Spleen (tissue), 11 donors: ENCODE measurements around the gene RTN4R. TPM values are rescaled to one million over a fixed set of nuclear protein-coding genes. Genes with fewer than 3 reads are reported as not detected.
"Not testable (repeated sequence)": the region's sequence is repeated elsewhere in the genome, so short reads cannot be mapped to it uniquely, and the experiment has no call there.

ENCODE experiments used
- DNase-seq: peaks from one replicate; pipeline ENCODE4 v3.0.0-alpha.2; 2020
- H3K27ac ChIP-seq, 8 donors: fragments of 200-600 bp; sonication (generic) in 7 of 8; 1 replicate in 4 of 8; 2 replicates in 4 of 8; pipeline versions ENCODE4 v1.5.0 to v1.8.0; 2016 to 2021; ENCODE audit warnings: inconsistent platforms in 4 of 8, mild to moderate bottlenecking in 4 of 8, moderate library complexity in 1 of 8
- H3K27me3 ChIP-seq, 7 donors: fragments of 200-600 bp; sonication (generic) in 6 of 7; replicated peaks in 1 of 7; 1 replicate in 4 of 7; 2 replicates in 3 of 7; pipeline versions ENCODE4 v1.5.0 to v1.8.0; 2016 to 2021; ENCODE audit warnings: inconsistent platforms in 3 of 7, mild to moderate bottlenecking in 1 of 7
- H3K36me3 ChIP-seq, 6 donors: fragments of 200-600 bp; sonication (generic) in 5 of 6; 1 replicate in 4 of 6; 2 replicates in 2 of 6; pipeline versions ENCODE4 v1.5.0 to v1.8.0; 2016 to 2021; ENCODE audit warnings: inconsistent platforms in 2 of 6
- H3K4me1 ChIP-seq, 6 donors: fragments of 200-600 bp; sonication (generic) in 5 of 6; 1 replicate in 3 of 6; 2 replicates in 3 of 6; pipeline versions ENCODE4 v1.5.0 to v1.8.0; 2016 to 2021; ENCODE audit warnings: inconsistent platforms in 3 of 6
- H3K4me3 ChIP-seq, 8 donors: fragments of 200-600 bp; sonication (generic) in 7 of 8; 1 replicate in 4 of 8; 2 replicates in 4 of 8; pipeline versions ENCODE4 v1.5.0 to v1.8.0; 2016 to 2021; ENCODE audit warnings: inconsistent platforms in 4 of 8, mild to moderate bottlenecking in 4 of 8, moderate library complexity in 2 of 8
- H3K9me3 ChIP-seq, 8 donors: fragments of 200-600 bp; sonication (generic) in 7 of 8; 1 replicate in 4 of 8; 2 replicates in 4 of 8; pipeline versions ENCODE4 v1.5.0 to v1.8.0; 2016 to 2021; ENCODE audit warnings: inconsistent platforms in 4 of 8
- CTCF ChIP-seq, 11 experiments: fragments of 200-600 bp in 7 of 11; fragments of 450-650 bp in 4 of 11; sonication (generic) in 4 of 11; IDR thresholded peaks in 8 of 11; conservative IDR thresholded peaks in 3 of 11; 1 replicate in 7 of 11; 2 replicates in 4 of 11; pipeline versions ENCODE4 v1.4.0 to v1.8.0; 2016 to 2021; ENCODE audit warnings: antibody characterized with exemption in 11 of 11, inconsistent platforms in 4 of 11, mild to moderate bottlenecking in 1 of 11
- POLR2A ChIP-seq, 3 donors: fragments of 450-650 bp; IDR thresholded peaks; one replicate each; pipeline ENCODE4 v1.5.1; 2017; ENCODE audit warnings: antibody characterized with exemption in 3 of 3, mild to moderate bottlenecking in 1 of 3
- POLR2AphosphoS5 ChIP-seq, 3 donors: sonication (generic); formaldehyde crosslinking; IDR thresholded peaks; one replicate each; pipeline ENCODE4 v1.5.1; 2017; ENCODE audit warnings: antibody characterized with exemption in 3 of 3
- WGBS, 5 donors: extraction: QIAGEN DNeasy Blood & Tissue Kit in 3 of 5; methylation state at CpG; one replicate each; pipeline versions ENCODE4 v1.1.5 to v1.1.7; 2013 to 2018; 5-methylcytosine and 5-hydroxymethylcytosine counted together
- intact Hi-C: fragments of 100-400 bp; cut with DNase I; formaldehyde crosslinking; loops from one replicate; pipeline ENCODE4 v1.15.0; 2023; ENCODE audit warnings: low total_unique reads
- polyA plus RNA-seq, 3 donors: library from polyadenylated mRNA; stranded (reverse); fragments of 200-250 nt; gene quantifications; one replicate each; pipeline ENCODE4 v1.2.1, GENCODE V29; 2013
- total RNA-seq, 7 donors: library from RNA; depleted of rRNA in 3 of 7; stranded (reverse); fragments of >200 nt in 3 of 7; fragmentation: NEBNext Ultra II Directional in 4 of 7; extraction: Animal tissue kit (Norgen Biotek cat#: 25700) in 4 of 7; gene quantifications; one replicate each; pipeline versions ENCODE4 v1.1.0 to v1.2.1, GENCODE V29; 2016 to 2021
- donor health status: healthy with polysubstance abuse.
- donor health status: DM: no; HTN: no; CAD: no; lungs with moderate emphysema.
- donor health status: DM: no; HTN: no; CAD: no.
- donor health status: Bipolar disorder and iron deficiency.
- donor health status: healthy.
- donor health status: DM: no; HTN: no; CAD: no.
- donor health status: DM: yes; HTN: yes; CAD: no.

The RTN4R gene
- total and polyA plus RNA-seq, 10 donors = 1.5 to 11.8 (median 6.1) TPM

GRCh38 chr22:20280866-20281265 is 12.7 kb upstream of the RTN4R start:
- Histone ChIP-seq H3K9me3 (no peaks in the 10 kb centered on the region), H3K36me3 (no peaks in the 10 kb centered on the region), H3K4me3 (no peak overlapping the region), H3K27me3 (no peaks in the 10 kb centered on the region), H3K27ac (no peak overlapping the region), H3K4me1 (no peaks in the 10 kb centered on the region)
- TF ChIP-seq CTCF (IDR thresholded peaks at IDR 0.05 in 8 of 11, conservative IDR thresholded peaks at IDR 0.05 in 3 of 11) (no peak), POLR2A (IDR thresholded peaks at IDR 0.05) (no peak), POLR2AphosphoS5 (IDR thresholded peaks at IDR 0.05) (no peak)
- 79 to 85% (median 80%) methylated on average over 6 to 12 of the region's 12 CpGs for WGBS, 5 donors
- DNase-seq = no peak
- intact Hi-C loops = no loop called here

- H3K36me3 ChIP-seq, H3K4me1 ChIP-seq, DNase-seq, H3K27ac ChIP-seq, H3K9me3 ChIP-seq, H3K4me3 ChIP-seq, H3K27me3 ChIP-seq, intact Hi-C loops: not testable (repeated sequence)
- WGBS, 5 donors = 80 to 90% (median 85%) methylated on average over 7 to 20 of the region's 21 CpGs
Observed at GRCh38 chr22:20280163-20280562, 12.0 kb upstream of the RTN4R start.

- H3K4me1 ChIP-seq = no peaks in the 10 kb centered on the region
- no peak overlapping the region for H3K4me3 ChIP-seq
- H3K27ac ChIP-seq = no peak overlapping the region
- H3K9me3 ChIP-seq = no peaks in the 10 kb centered on the region
- H3K27me3 ChIP-seq = no peaks in the 10 kb centered on the region
- H3K36me3 ChIP-seq = no peaks in the 10 kb centered on the region
- TF ChIP-seq CTCF (IDR thresholded peaks at IDR 0.05 in 8 of 11, conservative IDR thresholded peaks at IDR 0.05 in 3 of 11) = no peak
- no peak for TF ChIP-seq POLR2AphosphoS5 (IDR thresholded peaks at IDR 0.05)
- TF ChIP-seq POLR2A (IDR thresholded peaks at IDR 0.05) = no peak
- intact Hi-C loops = no loop called here
- WGBS, 5 donors = 61 to 74% (median 70%) methylated on average over 11 to 15 of the region's 15 CpGs
- no peak for DNase-seq
Observed at GRCh38 chr22:20279662-20280134, 11.6 kb upstream of the RTN4R start.

GRCh38 chr22:20278726-20279490 is 10.8 kb upstream of the RTN4R start:
- DNase-seq, H3K4me3 ChIP-seq, H3K36me3 ChIP-seq, H3K27me3 ChIP-seq, intact Hi-C loops, H3K4me1 ChIP-seq, H3K9me3 ChIP-seq, H3K27ac ChIP-seq: not testable (repeated sequence)
- 65 to 85% (median 81%) methylated on average over 2 to 22 of the region's 22 CpGs for WGBS, 5 donors

- H3K9me3 ChIP-seq, H3K27ac ChIP-seq, H3K36me3 ChIP-seq, intact Hi-C loops, H3K4me1 ChIP-seq, H3K4me3 ChIP-seq, DNase-seq, H3K27me3 ChIP-seq: not testable (repeated sequence)
- 76 to 88% (median 84%) methylated on average over 9 to 17 of the region's 18 CpGs for WGBS, 5 donors
Observed at GRCh38 chr22:20277936-20278635, 10.0 kb upstream of the RTN4R start.
